ENCODE data around the gene CYB561A3. TPM values are rescaled to one million over a fixed set of nuclear protein-coding genes. Genes with fewer than 3 reads are reported as not detected.

The CYB561A3 gene
- 38.9 and 57.0 TPM in 2 replicates for total RNA-seq

GRCh38 chr11:61361741-61362541 lies at the start of gene CYB561A3, which contains the start of gene TMEM138:
Gene CYB561A3, minus strand, starts transcription at chr11:61361882. Its CDS starts 5,169 bp downstream, at chr11:61356713.
Gene TMEM138, plus strand, starts transcription at chr11:61362374. Its CDS starts 2,017 bp downstream, at chr11:61364391.

GRCh38 chr11:61332797-61333549 lies 28.7 kb downstream of the CYB561A3 start, which contains the start of the genes DDB1 and TKFC:
Gene DDB1, minus strand, starts transcription at chr11:61333105. Its CDS starts 137 bp downstream, at chr11:61332968.
Gene TKFC, plus strand, starts transcription at chr11:61333228. Its CDS starts 1,501 bp downstream, at chr11:61334729.

Other genes with a start within 250 kb of the CYB561A3 start
- gene VPS37C, start 200.5 kb downstream of the CYB561A3 start, total RNA-seq: 13.7 and 21.3 TPM in 2 replicates
- gene PGA3, start 158.4 kb downstream of the CYB561A3 start, total RNA-seq: not detected in 2 replicates
- not detected in 2 replicates for gene PGA4, start 139.5 kb downstream of the CYB561A3 start, total RNA-seq
- not detected in 2 replicates for gene PGA5, start 120.7 kb downstream of the CYB561A3 start, total RNA-seq
- gene VWCE, start 66.6 kb downstream of the CYB561A3 start, total RNA-seq: 0.39 and 0.65 TPM in 2 replicates
- 267 and 359 TPM in 2 replicates for gene DDB1, start 28.8 kb downstream of the CYB561A3 start, total RNA-seq
- 30.9 and 46.7 TPM in 2 replicates for gene TKFC, start 28.7 kb downstream of the CYB561A3 start, total RNA-seq
- gene TMEM138, start 492 bp upstream of the CYB561A3 start, total RNA-seq: 13.0 and 15.4 TPM in 2 replicates
- 11.0 and 16.9 TPM in 2 replicates for gene TMEM216, start 30.7 kb upstream of the CYB561A3 start, total RNA-seq
- 35.5 and 36.5 TPM in 2 replicates for gene CPSF7, start 68.1 kb upstream of the CYB561A3 start, total RNA-seq
- gene SDHAF2, start 68.2 kb upstream of the CYB561A3 start, total RNA-seq: 41.6 and 54.5 TPM in 2 replicates
- not detected in 2 replicates for gene LRRC10B, start 146.9 kb upstream of the CYB561A3 start, total RNA-seq
- gene SYT7, start 219.2 kb upstream of the CYB561A3 start, total RNA-seq: 0.22 and 0.39 TPM in 2 replicates